ENCODE measurements around the gene LDLRAD3.

The LDLRAD3 gene

DNA sequence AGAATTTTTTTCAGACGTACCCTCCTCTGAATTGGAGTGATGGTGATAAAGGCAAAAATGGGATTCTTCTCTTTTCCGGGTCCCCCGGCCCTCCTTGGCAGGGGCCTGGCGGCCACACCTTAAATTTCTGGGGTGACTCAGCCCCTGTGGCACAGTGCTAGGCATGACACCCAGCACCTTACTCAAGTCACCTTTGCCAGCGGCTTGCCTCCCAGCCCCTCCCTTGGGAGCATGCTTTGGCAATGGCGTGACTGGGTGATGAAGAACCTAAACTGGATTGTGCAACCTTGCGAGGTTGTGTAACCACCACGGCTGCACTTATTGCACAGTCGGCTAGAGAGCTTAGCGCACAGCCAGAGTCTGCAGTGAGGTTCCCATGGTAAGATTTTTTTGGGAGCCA, 16.2 kb upstream of the LDLRAD3 start:
- DNase-seq (ENCODE audit: low spot score) = no peak

DNA sequence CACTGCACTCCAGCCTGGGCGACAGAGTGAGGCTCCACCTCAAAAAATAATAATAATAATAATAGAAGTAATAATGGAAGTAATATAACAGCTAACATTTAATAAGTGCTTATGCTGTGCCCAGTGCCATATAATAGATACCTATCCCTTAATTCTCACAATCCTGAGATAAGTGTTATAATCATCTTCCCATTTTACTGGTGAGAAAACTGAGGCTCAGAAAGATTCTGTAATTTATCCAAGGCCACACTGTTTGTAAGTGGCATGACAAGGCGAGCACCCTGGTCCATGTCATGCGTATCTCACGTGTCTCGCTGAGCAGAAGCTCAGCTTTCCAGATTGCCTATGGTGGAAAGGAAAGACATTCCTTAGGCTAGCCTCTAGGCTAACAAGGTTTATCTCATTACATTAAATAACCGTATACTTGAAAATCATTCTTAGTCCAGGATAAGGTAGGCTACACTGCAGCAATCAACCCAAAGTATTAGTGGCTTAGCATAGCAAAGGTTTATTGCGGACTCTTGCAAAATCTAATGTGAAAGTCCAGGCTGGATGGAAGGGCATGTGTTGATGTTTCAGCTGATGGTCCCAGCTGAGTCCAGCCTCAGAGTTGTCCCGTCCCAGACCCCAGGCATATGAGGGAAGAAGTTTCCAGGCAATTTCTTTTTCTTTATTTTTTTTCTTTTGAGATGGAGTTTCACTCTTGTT, 15.0 kb upstream of the LDLRAD3 start:
- no peak for DNase-seq (ENCODE audit: low spot score)

DNA sequence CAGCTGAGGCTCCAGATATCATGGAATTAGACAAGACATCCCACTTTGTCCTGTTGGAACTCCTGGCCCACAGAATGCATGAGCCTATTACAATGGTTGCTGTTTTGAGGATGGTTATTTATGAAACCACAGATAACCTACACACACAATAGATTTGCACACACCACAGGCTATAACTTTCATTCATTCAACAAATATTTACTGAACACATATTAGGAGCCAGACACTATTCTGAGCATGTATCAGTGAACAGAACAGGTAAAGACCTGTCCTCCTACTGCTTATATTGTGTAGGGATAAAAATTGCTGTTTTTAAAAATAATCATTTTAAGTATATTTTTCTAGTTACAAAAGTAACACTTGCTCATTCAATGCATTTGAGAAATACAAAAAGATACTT, 13.4 kb upstream of the LDLRAD3 start:
- DNase-seq (ENCODE audit: low spot score) = no peak

DNA sequence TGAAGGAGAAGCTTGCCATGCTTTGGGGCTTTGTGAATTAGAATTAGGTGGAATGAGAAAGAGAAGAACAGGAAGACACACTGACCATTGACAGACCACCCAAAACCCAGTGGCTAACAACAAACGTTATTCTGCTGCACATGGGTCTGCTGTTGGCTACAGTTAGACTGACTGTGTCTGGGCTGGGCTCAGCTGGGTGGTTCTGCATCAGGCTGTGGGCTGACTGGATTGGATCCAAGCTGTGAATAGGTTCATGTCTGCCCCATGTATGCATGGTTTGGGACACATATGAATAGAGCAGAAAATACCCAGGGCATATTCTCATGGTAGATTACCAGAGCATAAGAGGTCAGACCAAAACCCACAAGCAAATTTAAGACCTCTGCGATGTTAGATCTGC, 11.7 kb upstream of the LDLRAD3 start:
- no peak for DNase-seq (ENCODE audit: low spot score)

DNA sequence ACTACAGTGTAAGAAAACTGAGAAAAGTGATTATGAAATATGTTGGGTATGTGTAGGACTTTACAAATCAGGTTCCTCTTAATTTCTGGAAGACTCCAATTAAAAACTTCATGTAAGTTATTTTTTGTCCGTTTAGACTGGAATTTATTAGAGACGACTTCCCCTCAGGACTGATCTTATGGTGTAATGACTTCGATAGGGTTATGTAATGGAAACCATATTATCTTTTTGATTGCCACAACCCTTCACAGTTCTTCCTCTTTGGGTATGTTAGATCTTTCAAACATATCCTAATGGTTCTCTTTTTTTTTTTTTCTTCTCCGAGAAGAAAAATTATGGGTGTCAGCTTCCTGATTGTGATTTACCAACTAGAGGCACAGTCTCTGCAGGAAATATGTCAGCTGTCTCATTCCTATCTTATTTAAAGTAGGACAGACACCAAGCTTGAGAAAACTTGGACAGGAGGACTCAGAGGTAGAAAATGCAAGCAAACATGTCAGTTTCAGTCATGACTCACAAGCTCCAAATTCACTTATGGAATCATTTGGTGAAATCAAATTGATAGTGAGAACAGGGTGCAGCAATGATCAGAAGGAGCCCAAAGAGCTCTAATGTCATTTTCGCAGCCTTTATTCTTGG, 11.1 kb upstream of the LDLRAD3 start:
- DNase-seq (ENCODE audit: low spot score) = no peak

DNA sequence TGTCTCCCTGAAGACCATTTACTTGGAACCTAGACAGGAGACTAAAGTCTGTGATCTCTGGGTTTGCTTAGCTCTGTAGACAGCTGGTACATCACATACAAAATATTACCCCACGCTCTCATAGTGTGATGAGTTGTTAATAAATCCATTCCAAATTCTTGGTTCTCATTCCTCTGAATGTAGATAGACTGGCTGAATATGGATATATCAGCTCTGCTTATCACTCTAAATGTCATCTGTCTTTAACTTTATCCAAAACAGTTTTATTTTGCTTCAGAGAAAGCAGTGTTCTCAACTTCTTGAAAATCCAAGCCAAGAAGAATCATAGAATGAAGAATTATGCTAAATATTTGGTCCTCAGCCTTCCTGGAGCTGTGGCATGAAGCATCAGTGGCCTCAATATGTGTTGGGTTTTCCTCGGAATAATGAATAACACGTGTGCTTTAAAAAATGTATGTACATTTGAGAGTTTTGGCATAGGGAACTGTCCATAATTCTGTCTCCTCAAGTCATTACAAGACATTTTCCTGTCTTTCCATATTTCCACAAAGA, 10.5 kb upstream of the LDLRAD3 start:
- DNase-seq (ENCODE audit: low spot score) = no peak

DNA sequence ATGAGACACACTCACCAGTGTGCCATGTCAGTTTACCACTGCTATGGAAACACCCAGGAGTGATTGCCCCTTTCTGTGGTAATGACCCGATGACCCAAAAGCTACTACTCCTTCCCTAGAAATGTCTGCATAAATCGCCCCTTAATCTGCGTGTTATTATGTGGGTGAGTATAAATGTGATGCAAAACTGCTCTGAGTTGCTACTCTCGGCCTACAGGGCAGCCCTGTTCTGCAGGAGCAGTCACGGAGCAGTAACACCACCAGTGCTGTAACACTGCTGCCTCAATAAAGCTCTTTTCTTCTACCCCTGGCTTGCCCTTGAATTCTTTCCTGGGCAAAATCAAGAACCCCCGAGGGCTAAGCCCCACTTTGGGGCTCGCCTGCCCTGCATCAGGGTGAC, 9.6 kb upstream of the LDLRAD3 start:
- DNase-seq (ENCODE audit: low spot score) = no peak

DNA sequence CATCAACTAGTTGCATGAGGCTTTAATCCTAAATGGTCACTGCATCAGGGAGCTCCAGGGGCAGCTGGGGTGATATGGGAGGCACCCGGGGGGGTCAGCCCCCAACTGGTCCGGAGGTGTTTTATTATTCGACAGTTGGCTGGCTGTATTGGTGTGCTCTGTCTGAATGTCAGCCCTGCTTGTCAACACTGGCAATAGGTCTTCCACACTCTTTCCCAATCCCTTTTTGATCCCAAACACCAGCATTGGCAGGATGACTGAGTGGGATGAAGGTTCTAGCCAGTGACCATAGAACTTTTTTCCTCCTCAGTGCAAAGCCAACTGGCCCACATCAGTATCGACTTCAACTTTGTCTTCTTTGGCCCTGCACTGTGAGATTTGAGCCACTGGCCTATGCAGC, 8.9 kb upstream of the LDLRAD3 start:
- DNase-seq (ENCODE audit: low spot score) = no peak

DNA sequence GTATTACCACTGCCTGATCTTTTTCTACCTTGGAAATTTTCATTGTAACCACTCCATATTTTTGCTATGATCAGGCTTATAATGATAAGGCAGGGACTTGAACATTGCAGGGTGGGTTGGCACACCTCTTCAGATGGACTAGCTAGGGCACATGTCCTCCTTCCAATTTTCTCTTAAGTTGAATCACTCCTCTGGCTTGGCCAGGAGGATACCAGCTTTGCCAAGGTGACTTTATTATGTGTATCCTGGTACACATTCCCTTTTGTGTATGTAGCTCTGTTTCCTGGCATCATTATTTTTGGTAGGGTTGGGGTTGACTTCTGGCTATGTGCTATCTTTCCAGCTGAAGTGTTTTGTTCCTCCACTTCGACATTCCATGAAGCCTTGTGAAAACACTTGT, 8.5 kb upstream of the LDLRAD3 start:
- DNase-seq (ENCODE audit: low spot score) = no peak

DNA sequence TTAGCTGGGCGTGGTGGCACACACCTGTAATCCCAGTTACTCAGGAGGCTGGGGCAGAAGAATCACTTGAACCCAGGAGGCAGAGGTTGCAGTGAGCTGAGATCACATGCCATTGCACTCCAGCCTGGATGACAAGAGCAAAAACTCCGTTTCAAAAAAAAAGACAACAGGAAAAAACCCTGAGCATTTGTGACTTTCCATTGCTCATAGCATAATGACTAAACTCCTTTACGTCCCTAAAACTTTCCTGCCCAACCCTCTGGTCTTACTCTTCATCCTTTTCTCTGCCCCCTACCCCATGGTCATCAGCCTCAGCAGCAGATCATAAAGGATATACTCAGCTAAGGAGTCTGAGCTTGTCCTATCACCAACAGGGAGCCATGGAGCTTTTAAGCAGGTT, 6.8 kb upstream of the LDLRAD3 start:
- DNase-seq (ENCODE audit: low spot score) = no peak

DNA sequence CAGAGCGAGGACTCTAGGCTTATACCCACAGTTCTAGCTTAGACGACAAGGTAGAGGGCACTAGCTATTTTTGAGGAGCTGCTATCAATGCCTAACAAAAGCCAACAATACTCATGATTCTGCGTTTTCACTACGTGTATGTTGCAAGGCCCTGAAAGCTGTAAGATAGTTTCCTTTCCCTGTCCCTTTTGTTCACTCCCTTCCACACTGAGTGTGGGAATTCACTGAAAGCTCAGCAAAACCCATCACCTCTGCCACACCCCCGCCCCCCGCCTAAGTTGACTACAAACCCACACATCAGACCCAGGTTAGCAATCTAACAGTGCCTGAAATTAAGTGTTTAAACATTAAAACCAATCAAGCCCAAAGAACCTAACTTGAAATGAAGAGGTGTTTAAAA, 6.2 kb upstream of the LDLRAD3 start:
- DNase-seq (ENCODE audit: low spot score) = no peak

DNA sequence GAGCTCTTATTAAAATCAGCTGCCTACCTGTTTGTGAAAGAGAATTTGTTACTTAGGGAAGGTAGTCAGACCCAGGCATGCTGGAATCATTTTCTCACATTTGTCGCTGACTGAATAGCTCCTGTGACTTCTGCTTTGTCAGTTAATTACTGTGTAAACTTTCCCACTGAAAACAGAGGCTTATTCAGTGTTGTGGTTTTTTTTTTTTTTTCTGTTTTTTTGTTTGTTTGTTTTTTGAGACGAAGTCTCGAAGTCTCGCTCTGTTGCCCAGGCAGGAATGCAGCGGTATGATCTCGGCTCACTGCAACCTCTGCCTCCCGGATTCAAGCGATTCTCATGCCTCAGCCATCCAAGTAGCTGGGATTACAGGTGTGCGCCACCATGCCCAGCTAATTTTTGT, 5.6 kb upstream of the LDLRAD3 start:
- no peak for DNase-seq (ENCODE audit: low spot score)

DNA sequence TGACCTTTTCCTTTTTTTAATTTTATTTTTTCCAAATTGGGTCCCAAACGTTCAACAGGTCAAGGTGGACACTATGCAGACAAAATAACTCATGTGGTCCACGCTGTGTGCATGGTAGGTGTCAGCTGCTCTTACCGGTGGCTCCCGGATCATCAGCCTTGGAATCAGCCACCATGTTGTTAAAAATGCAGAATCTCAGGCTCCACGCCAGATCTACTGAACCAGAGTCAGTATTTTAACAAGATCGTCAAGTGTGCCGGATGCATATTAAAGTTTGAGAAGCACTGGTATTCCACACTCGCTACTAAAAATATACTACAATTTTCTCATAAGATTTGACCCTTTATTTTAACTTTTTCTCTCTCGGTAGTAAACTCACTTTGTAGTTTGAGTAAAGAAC, 553 bp upstream of the LDLRAD3 start:
- DNase-seq (ENCODE audit: low spot score) = no peak

DNA sequence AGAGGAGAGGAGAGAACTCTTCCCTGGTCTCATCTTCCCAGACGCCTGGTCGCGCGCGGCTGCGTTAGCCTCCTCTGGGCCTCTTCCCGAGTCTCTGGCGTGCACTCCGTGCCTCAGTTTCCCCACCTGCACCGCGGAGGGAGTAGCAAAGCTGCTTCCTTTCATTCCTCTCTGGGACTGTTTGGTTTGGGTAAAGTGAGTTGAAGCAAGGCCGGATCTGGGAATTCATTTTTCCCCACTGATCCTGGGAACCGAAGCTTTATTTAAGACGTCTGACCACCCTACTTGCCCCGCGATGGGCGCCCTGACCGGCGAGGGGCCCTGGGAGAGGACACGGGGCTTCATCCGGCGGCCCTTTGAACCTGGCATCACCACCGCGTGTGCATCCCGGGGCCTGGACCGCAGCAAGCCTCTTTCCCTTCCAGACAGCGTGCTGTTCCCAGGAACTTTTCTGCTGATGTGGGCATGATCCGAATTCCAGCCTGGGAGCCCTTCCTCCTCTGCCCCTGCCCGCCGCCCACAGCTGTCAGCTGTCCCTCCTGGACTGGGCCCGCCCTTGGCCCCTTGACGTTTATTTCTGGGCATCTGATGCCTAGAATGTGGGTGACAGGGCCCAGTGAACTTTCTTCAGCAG, 758 bp downstream of the LDLRAD3 start:
- no peak for DNase-seq (ENCODE audit: low spot score)

DNA sequence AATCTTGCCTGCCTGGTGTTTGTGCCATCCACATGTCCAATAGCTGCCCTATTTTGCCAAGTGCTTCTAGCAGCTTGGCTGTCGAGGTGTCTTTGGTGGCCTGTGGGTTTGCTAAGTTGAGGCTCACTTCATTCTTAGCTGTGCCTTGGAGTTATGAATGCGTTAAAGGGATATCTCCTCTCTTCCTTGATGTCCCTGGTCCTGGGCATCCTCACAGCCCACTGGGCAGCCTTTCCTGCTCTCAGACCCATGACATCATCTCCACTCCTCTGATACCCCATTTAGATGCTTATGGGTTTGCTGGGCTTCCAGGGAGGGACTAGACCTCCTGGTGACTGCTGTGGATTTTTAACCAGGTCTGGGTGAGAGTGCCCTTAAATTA, 1.3 kb downstream of the LDLRAD3 start:
- DNase-seq (ENCODE audit: low spot score) = no peak

DNA sequence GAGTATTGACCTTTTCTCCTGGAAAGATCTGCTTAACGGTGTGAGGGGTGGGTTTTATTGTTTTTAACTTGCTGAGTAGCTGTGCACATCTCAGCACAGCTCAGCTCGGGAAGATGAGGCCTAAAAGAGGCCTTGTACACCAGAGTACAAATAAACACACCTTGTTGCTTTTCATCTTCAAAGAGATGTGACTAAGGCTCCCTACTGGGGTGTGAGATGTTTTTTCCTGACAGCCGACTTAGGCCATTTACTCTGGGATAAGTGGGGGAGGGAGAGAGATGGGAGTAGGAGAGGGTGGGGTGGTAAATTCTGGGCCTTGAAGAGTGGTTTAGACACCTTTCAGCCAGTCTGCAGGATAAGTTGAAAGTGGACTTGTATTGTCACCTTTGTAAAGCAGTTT, 2.9 kb downstream of the LDLRAD3 start:
- DNase-seq (ENCODE audit: low spot score) = no peak

DNA sequence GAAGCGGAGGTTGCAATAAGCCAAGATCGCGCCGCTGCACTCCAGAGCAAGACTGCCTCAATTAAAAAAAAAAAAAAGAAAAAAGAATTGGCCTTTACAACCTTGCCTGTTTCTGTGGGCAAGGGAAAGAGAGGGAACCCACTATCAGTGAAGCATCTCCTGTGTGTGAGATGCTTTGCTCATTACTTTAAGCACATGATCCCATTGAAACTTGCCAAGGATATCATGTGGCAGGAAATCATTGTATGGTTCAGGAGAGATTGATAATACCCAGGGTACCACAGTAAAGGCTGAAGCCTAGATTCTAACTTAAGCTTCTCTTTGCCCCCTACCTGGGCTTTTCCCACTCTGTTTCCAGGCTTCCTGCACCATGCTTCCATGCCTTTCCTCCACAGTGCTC, 3.6 kb downstream of the LDLRAD3 start:
- no peak for DNase-seq (ENCODE audit: low spot score)

DNA sequence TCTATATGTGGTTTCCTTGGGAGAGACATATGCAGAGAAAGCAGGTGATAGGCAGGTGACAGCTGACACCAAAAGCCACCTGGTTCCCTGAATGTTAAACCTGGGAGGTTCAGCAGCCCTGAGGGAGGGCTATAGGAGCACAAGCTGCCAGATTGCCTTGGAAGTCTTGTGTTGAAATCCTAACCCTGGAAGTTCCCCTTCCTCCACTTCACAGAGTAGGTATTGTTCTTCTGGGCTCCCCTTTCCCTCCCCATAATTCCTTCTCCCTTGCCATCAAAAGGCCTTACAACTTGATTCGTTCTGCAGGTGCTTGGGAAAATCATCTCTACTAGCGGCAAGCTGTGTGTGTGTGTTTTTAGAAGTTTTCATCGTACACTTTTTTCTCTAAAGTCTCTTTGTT, 5.4 kb downstream of the LDLRAD3 start:
- DNase-seq (ENCODE audit: low spot score) = no peak

DNA sequence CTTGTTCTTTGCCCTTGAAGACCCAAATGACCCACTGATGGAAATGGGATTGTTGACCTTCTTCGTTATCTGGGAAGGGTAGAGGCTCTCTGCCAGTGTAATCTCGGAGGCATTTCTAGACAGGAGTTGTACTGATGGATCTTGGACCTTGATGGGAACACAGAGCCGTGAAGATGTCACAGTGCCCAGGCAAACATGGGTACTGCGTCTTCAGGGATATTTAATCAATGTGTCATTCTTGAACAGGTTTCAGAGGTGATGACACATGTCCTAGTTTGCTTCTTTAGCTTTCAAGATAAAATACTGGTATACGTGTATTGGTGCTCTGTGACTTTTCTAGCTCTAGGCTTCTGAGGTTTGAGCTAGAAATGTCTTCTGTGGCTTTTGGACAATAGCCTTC, 6.2 kb downstream of the LDLRAD3 start:
- DNase-seq (ENCODE audit: low spot score) = no peak

DNA sequence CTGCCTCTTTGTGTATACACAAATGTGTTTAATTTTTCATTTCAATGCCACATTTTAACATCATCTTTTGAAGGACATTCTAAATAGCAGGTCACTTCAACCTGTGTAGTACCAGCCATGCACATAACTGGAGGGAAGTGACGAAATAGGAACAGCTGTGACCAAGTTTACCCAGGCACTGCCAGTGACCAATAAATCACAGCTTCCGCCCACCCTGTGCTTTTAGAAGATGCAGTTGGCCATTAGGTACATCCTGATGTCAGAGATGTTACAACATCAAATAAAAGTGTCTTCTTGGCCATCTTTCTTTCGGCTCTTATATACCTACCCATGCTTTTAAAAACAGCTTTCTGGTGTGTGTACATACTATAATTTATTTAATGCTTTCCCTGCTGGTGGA, 7.8 kb downstream of the LDLRAD3 start:
- no peak for DNase-seq (ENCODE audit: low spot score)

DNA sequence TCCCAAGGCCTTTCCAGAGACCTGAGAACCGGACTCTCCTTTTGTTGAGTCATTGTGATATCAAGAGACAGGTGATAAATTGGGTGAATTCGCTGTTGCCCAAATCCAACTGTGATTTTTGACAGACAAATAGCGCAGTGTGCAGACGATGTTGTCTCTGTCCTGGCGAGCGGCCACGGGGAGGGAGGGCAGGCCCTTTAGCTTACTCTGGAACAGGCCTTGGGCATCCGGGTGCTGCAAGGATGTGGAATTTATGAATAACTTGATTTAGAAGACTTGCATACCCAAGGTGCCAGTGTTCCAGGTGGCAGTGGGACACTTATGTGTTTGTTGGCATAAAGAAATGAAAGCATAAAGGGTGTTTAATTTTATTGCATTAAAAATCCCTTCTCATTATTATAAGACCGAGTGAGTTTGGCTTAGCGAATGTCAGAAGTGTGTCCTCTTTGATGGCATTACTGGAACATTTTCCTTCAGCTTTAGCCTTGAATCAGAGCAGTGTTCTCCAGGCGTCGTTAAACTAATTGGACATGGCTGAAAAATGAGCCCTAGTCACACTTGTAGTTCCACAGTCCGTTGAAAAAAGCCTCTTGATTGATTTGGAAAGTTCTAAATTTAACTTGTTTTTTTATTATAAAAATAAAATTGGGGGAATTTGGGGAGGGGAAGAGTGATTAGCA, 9.4 kb downstream of the LDLRAD3 start:
- no peak for DNase-seq (ENCODE audit: low spot score)

DNA sequence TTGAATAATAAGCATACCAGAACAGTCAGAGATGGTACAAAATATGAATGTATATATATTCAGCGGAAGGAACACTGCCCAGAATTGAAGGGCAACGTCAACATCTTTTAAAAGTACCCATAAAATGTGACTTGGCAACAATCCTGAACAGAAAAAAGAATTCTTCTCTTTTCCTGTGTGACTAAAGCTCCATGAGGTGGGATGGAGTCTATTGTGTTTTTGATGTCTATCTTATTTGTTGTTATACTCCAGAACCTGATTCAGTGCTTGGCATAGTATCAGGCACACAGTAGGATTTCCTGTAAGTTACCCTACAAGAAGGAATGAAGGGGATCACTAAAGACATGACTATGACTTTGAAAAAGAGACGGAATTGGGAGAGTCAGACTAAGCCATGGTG, 10.3 kb downstream of the LDLRAD3 start:
- no peak for DNase-seq (ENCODE audit: low spot score)

DNA sequence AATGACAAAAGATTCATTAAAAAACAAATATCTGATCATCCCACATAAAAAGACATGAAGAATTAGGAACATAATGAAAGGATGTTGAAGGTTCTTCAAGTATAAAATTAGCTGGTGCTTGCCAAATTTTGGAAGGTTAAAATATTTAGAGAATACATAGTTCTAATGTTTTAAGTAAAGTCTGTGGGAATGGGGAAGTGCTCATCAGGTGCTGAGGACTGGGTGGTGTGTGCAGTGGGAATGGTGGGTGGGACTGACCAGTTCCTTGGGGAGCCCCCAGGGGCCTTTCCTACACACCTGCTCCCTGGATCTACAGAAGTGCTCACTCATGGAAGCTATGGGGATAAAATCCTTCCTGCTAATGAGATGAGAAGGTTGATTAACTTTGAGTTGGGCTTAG, 11.8 kb downstream of the LDLRAD3 start:
- DNase-seq (ENCODE audit: low spot score) = no peak
